Smooth muscle cell (in vitro differentiated cells): ENCODE results near the gene NPAS3. TPM values are rescaled to one million over a fixed set of nuclear protein-coding genes. Genes with fewer than 3 reads are reported as not detected.

ENCODE experiments used
- DNase-seq: peaks from one replicate; lab custom pipeline; 2025; ENCODE audit not compliant: unreplicated experiment; lab: John Stamatoyannopoulos, UW
- H2AFZ ChIP-seq: fragments of 200-600 bp; sonication (generic); 2 replicates; pipeline ENCODE4 v1.6.0; 2016; ENCODE audit warnings: antibody characterized with exemption, low read depth, mild to moderate bottlenecking
- H3F3A ChIP-seq: fragments of 200-600 bp; sonication (generic); 2 replicates; pipeline ENCODE4 v1.6.0; 2017; ENCODE audit warnings: antibody characterized with exemption, low read depth
- H3K27ac ChIP-seq: fragments of 200-600 bp; sonication (generic); 2 replicates; pipeline ENCODE4 v1.5.1; 2016; ENCODE audit warnings: low read depth, mild to moderate bottlenecking
- H3K27me3 ChIP-seq: fragments of 200-600 bp; sonication (generic); 2 replicates; pipeline ENCODE4 v1.6.1; 2016; ENCODE audit warnings: low read depth, mild to moderate bottlenecking
- H3K36me3 ChIP-seq: fragments of 200-600 bp; sonication (generic); 2 replicates; pipeline ENCODE4 v1.5.1; 2016; ENCODE audit warnings: low read depth
- H3K4me1 ChIP-seq: fragments of 200-600 bp; sonication (generic); 2 replicates; pipeline ENCODE4 v1.5.1; 2016; ENCODE audit warnings: low read depth
- H3K4me2 ChIP-seq: fragments of 200-600 bp; sonication (generic); 2 replicates; pipeline ENCODE4 v1.6.0; 2016; ENCODE audit warnings: mild to moderate bottlenecking
- H3K4me3 ChIP-seq: fragments of 200-600 bp; sonication (generic); 2 replicates; pipeline ENCODE4 v1.5.1; 2016; ENCODE audit warnings: mild to moderate bottlenecking
- H3K79me2 ChIP-seq: fragments of 200-600 bp; sonication (generic); 2 replicates; pipeline ENCODE4 v1.6.0; 2016; ENCODE audit warnings: low read depth, mild to moderate bottlenecking
- H3K9ac ChIP-seq: fragments of 200-600 bp; sonication (generic); 2 replicates; pipeline ENCODE4 v1.6.0; 2016; ENCODE audit warnings: low read depth
- H3K9me3 ChIP-seq: fragments of 200-600 bp; sonication (generic); replicated peaks from 2 replicates; pipeline ENCODE4 v1.5.1; 2016; ENCODE audit warnings: low read depth
- H4K20me1 ChIP-seq: fragments of 200-600 bp; sonication (generic); 2 replicates; pipeline ENCODE4 v1.6.0; 2016; ENCODE audit warnings: low read depth
- CTCF ChIP-seq: fragments of 200-600 bp; sonication (generic); IDR thresholded peaks from 2 replicates; pipeline ENCODE4 v1.5.1; 2017; ENCODE audit warnings: borderline replicate concordance, mild to moderate bottlenecking, antibody characterized with exemption; ENCODE audit not compliant: insufficient read depth, poor library complexity, severe bottlenecking
- WGBS: methylation state at CpG from one replicate; pipeline ENCODE4 v1.1.7; 2016; ENCODE audit warnings: low lambda C conversion rate; 5-methylcytosine and 5-hydroxymethylcytosine counted together
- polyA plus RNA-seq: library from polyadenylated mRNA; unstranded; fragments of >200 nt; fragmentation: Nextera tagmentation; extraction: Ambion mirVana; gene quantifications from 2 replicates; pipeline ENCODE4 v1.2.1, GENCODE V29; 2016
- total RNA-seq: library from RNA; depleted of rRNA; stranded (reverse); fragments of >200 nt; gene quantifications from 2 replicates; pipeline ENCODE4 v1.2.3, GENCODE V29; 2014

NPAS3 gene
- total and polyA plus RNA-seq, 2 experiments from 2014 or later, result 0.79 to 2.0 TPM

- Histone ChIP-seq H3K79me2 (no peaks in the 10 kb centered on the region), H3K36me3 (no peaks in the 10 kb centered on the region), H3K4me2 (peak overlapping the region; percentile 55), H2AFZ (peak overlapping the region; percentile 48), H3K27ac (peak overlapping the region; percentile 43), H3K9me3 (peaks cover 9% of the 10 kb centered on the region), H3K27me3 (no peaks in the 10 kb centered on the region), H3K4me1 (no peaks in the 10 kb centered on the region), H3F3A (no peaks in the 10 kb centered on the region), H3K9ac (no peak overlapping the region), H3K4me3 (no peak overlapping the region), H4K20me1 (no peaks in the 10 kb centered on the region)
- TF ChIP-seq CTCF, result no peak
- no peak for DNase-seq
- 4% methylated on average over 4 of the region's 4 CpGs for WGBS
Observed at GRCh38 chr14:33335366-33335765, 396.7 kb downstream of the NPAS3 start.

- TF ChIP-seq CTCF, result no peak
- H3F3A ChIP-seq, result no peaks in the 10 kb centered on the region
- H3K4me3 ChIP-seq, result no peak overlapping the region
- no peaks in the 10 kb centered on the region for H3K79me2 ChIP-seq
- no peak for DNase-seq
- no peaks in the 10 kb centered on the region for H3K9me3 ChIP-seq
- H3K9ac ChIP-seq, result no peak overlapping the region
- H2AFZ ChIP-seq, result no peak overlapping the region
- H3K36me3 ChIP-seq, result no peaks in the 10 kb centered on the region
- no peaks in the 10 kb centered on the region for H4K20me1 ChIP-seq
- 76% methylated on average over 3 of the region's 3 CpGs for WGBS
- no peak overlapping the region for H3K4me2 ChIP-seq
- H3K4me1 ChIP-seq, result no peaks in the 10 kb centered on the region
- no peaks in the 10 kb centered on the region for H3K27me3 ChIP-seq
- H3K27ac ChIP-seq, result no peak overlapping the region
Observed at GRCh38 chr14:33342299-33342974, 403.8 kb downstream of the NPAS3 start.

GRCh38 chr14:33343016-33343415 is 404.3 kb downstream of the NPAS3 start:
- no peak overlapping the region for H3K27ac ChIP-seq
- H2AFZ ChIP-seq, result no peak overlapping the region
- H3K9ac ChIP-seq, result no peak overlapping the region
- no peak overlapping the region for H3K4me2 ChIP-seq
- 52% methylated on average over 3 of the region's 3 CpGs for WGBS
- H3F3A ChIP-seq, result no peaks in the 10 kb centered on the region
- H3K36me3 ChIP-seq, result no peaks in the 10 kb centered on the region
- no peaks in the 10 kb centered on the region for H3K9me3 ChIP-seq
- TF ChIP-seq CTCF, result no peak
- DNase-seq, result no peak
- H3K27me3 ChIP-seq, result no peaks in the 10 kb centered on the region
- no peaks in the 10 kb centered on the region for H4K20me1 ChIP-seq
- no peaks in the 10 kb centered on the region for H3K79me2 ChIP-seq
- no peak overlapping the region for H3K4me3 ChIP-seq
- H3K4me1 ChIP-seq, result no peaks in the 10 kb centered on the region

GRCh38 chr14:33347796-33348195 is 409.1 kb downstream of the NPAS3 start:
- no peak overlapping the region for H2AFZ ChIP-seq
- no peaks in the 10 kb centered on the region for H3K27me3 ChIP-seq
- 82% methylated on average over 1 of the region's 1 CpG for WGBS
- no peaks in the 10 kb centered on the region for H3F3A ChIP-seq
- H3K9me3 ChIP-seq, result no peaks in the 10 kb centered on the region
- TF ChIP-seq CTCF, result no peak
- H3K79me2 ChIP-seq, result no peaks in the 10 kb centered on the region
- H3K4me2 ChIP-seq, result no peak overlapping the region
- no peaks in the 10 kb centered on the region for H4K20me1 ChIP-seq
- no peak overlapping the region for H3K4me3 ChIP-seq
- DNase-seq, result no peak
- no peak overlapping the region for H3K27ac ChIP-seq
- H3K36me3 ChIP-seq, result no peaks in the 10 kb centered on the region
- H3K4me1 ChIP-seq, result peaks cover 10% of the 10 kb centered on the region
- no peak overlapping the region for H3K9ac ChIP-seq
